Measurements from ENCODE around the gene SCO2.
"Not testable (repeated sequence)": the region's sequence is repeated elsewhere in the genome, so short reads cannot be mapped to it uniquely, and the experiment has no call there.

GRCh38 chr22:50541667-50542026, 16.2 kb upstream of the SCO2 start:
- TF ChIP-seq POLR2A (IDR thresholded peaks at IDR 0.05) = not testable (repeated sequence)
- TF ChIP-seq, protein P1, sequence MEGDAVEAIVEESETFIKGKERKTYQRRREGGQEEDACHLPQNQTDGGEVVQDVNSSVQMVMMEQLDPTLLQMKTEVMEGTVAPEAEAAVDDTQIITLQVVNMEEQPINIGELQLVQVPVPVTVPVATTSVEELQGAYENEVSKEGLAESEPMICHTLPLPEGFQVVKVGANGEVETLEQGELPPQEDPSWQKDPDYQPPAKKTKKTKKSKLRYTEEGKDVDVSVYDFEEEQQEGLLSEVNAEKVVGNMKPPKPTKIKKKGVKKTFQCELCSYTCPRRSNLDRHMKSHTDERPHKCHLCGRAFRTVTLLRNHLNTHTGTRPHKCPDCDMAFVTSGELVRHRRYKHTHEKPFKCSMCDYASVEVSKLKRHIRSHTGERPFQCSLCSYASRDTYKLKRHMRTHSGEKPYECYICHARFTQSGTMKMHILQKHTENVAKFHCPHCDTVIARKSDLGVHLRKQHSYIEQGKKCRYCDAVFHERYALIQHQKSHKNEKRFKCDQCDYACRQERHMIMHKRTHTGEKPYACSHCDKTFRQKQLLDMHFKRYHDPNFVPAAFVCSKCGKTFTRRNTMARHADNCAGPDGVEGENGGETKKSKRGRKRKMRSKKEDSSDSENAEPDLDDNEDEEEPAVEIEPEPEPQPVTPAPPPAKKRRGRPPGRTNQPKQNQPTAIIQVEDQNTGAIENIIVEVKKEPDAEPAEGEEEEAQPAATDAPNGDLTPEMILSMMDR (IDR thresholded peaks at IDR 0.05) = not testable (repeated sequence)
